ENCODE data around the gene ATXN1. TPM values are rescaled to one million over a fixed set of nuclear protein-coding genes. Genes with fewer than 3 reads are reported as not detected.
A peak's percentile ranks its signal among the peaks of the same experiment; 100 is the strongest.

Gene ATXN1
- total and polyA plus RNA-seq, 7 donors, result 1.3 to 50.9 (median 21.6) TPM

GRCh38 chr6:16503241-16503775 lies 258.0 kb downstream of the ATXN1 start:
- Histone ChIP-seq H3K27ac (no peak overlapping the region), H3K4me3 (no peak overlapping the region), H3K36me3 (ENCODE audit: insufficient read depth in 1 of 2, low read depth in 1 of 2) (no peaks in the 10 kb centered on the region), H3K4me1 (peaks cover 6% of the 10 kb centered on the region), H3K9me3 (no peaks in the 10 kb centered on the region), H3K27me3 (ENCODE audit: insufficient read depth in 3 of 3, low read length in 2 of 3) (no peaks in the 10 kb centered on the region)
- intact Hi-C loops (cut with DNase I), result loop anchor here in 1 of 2 donors (10.0 kb wide), 1 partner anchor 461 kb away; no protein-coding TSS in a partner anchor
- no peak for ATAC-seq
- 85 to 90% (median 88%) methylated on average over 2 of the region's 2 CpGs for WGBS, 3 donors
- no peak for TF ChIP-seq CTCF (IDR thresholded peaks at IDR 0.05)
- DNase-seq, result no peak

GRCh38 chr6:16498957-16499356 lies 262.3 kb downstream of the ATXN1 start:
- Histone ChIP-seq H3K36me3 (ENCODE audit: insufficient read depth in 1 of 2, low read depth in 1 of 2) (no peaks in the 10 kb centered on the region), H3K4me3 (no peak overlapping the region), H3K27ac (no peak overlapping the region), H3K9me3 (no peaks in the 10 kb centered on the region), H3K27me3 (ENCODE audit: insufficient read depth in 3 of 3, low read length in 2 of 3) (no peaks in the 10 kb centered on the region), H3K4me1 (peaks cover 9% of the 10 kb centered on the region)
- ATAC-seq (no peak), DNase-seq (no peak)
- intact Hi-C loops (cut with DNase I), result no loop called here
- TF ChIP-seq CTCF (IDR thresholded peaks at IDR 0.05), result no peak

GRCh38 chr6:16498237-16498636 lies 263.0 kb downstream of the ATXN1 start:
- Histone ChIP-seq H3K4me1 (peaks cover 9% of the 10 kb centered on the region), H3K9me3 (no peaks in the 10 kb centered on the region), H3K27me3 (ENCODE audit: insufficient read depth in 3 of 3, low read length in 2 of 3) (no peaks in the 10 kb centered on the region), H3K27ac (no peak overlapping the region), H3K36me3 (ENCODE audit: insufficient read depth in 1 of 2, low read depth in 1 of 2) (no peaks in the 10 kb centered on the region), H3K4me3 (no peak overlapping the region)
- no peak for TF ChIP-seq CTCF (IDR thresholded peaks at IDR 0.05)
- 86 to 92% (median 89%) methylated on average over 1 of the region's 1 CpG for WGBS, 3 donors
- DNase-seq, result no peak
- peak in 1 of 4 donors; percentile 23 for ATAC-seq
- intact Hi-C loops (cut with DNase I), result no loop called here

GRCh38 chr6:16496991-16497801 lies 264.1 kb downstream of the ATXN1 start:
- H3K36me3 ChIP-seq (ENCODE audit: insufficient read depth in 1 of 2, low read depth in 1 of 2), result no peaks in the 10 kb centered on the region
- 52 to 61% (median 56%) methylated on average over 11 of the region's 11 CpGs for WGBS, 3 donors
- ATAC-seq (peak in 1 of 4 donors; percentile 74), DNase-seq (no peak)
- peaks cover 9% of the 10 kb centered on the region for H3K4me1 ChIP-seq
- H3K9me3 ChIP-seq, result no peaks in the 10 kb centered on the region
- H3K4me3 ChIP-seq, result no peak overlapping the region
- no peak for TF ChIP-seq CTCF (IDR thresholded peaks at IDR 0.05)
- intact Hi-C loops (cut with DNase I), result no loop called here
- H3K27ac ChIP-seq, result no peak overlapping the region
- H3K27me3 ChIP-seq (ENCODE audit: insufficient read depth in 3 of 3, low read length in 2 of 3), result no peaks in the 10 kb centered on the region

Measured in psoas muscle (tissue), 8 donors.